H1 (cell line): ENCODE results near the gene UBE2V1. TPM values are rescaled to one million over a fixed set of nuclear protein-coding genes. Genes with fewer than 3 reads are reported as not detected.
A peak's percentile ranks its signal among the peaks of the same experiment; 100 is the strongest.

Experiments used
- CTCF ChIA-PET: fragments of 300-600 bp; sonication (Branson Sonifier 250); formaldehyde crosslinking; loops from one replicate; lab custom pipeline; 2021; ENCODE audit not compliant: partially characterized antibody; lab: Charles Lee
- POLR2A ChIA-PET: fragments of 300-600 bp; sonication (Branson Sonifier 250); formaldehyde crosslinking; loops from one replicate; lab custom pipeline; 2021; ENCODE audit warnings: inconsistent platforms; ENCODE audit not compliant: partially characterized antibody; lab: Charles Lee
- DNase-seq, 2 experiments: peaks; one replicate each; pipeline versions ENCODE4 v3.0.0 to v3.0.0-alpha.2; 2010 to 2022; ENCODE audit warnings: low spot score in 2 of 2, low read depth in 1 of 2, mixed read lengths in 1 of 2
- FAIRE-seq: peaks from 2 replicates; lab custom pipeline; 2011; peaks lifted over from hg19 to GRCh38; lab: Jason Lieb, UNC
- H2AFZ ChIP-seq: 2 replicates; pipeline ENCODE4 v1.8.1; 2012; ENCODE audit warnings: low read length, inconsistent platforms
- H2AK5ac ChIP-seq: 2 replicates; pipeline ENCODE4 v1.6.1; 2013; ENCODE audit warnings: low read depth, low read length
- H2BK120ac ChIP-seq: replicated peaks from 2 replicates; pipeline ENCODE3; 2013; ENCODE audit warnings: low read depth, low read length, inconsistent platforms
- H2BK12ac ChIP-seq: 2 replicates; pipeline ENCODE4 v1.6.1; 2013; ENCODE audit warnings: low read depth, low read length
- H2BK15ac ChIP-seq: 2 replicates; pipeline ENCODE4 v1.6.1; 2013; ENCODE audit warnings: low read length
- H2BK20ac ChIP-seq: 2 replicates; pipeline ENCODE4 v1.6.1; 2013; ENCODE audit warnings: low read length
- H2BK5ac ChIP-seq: 2 replicates; pipeline ENCODE4 v1.6.1; 2013; ENCODE audit warnings: low read depth, low read length
- H3K14ac ChIP-seq: 2 replicates; pipeline ENCODE4 v1.6.1; 2013; ENCODE audit warnings: inconsistent platforms; ENCODE audit not compliant: insufficient read length
- H3K18ac ChIP-seq: 2 replicates; pipeline ENCODE4 v1.6.1; 2013; ENCODE audit warnings: low read length; ENCODE audit errors: extremely low read depth
- H3K23ac ChIP-seq: 2 replicates; pipeline ENCODE4 v1.6.1; 2013; ENCODE audit warnings: inconsistent platforms; ENCODE audit not compliant: insufficient read length
- H3K23me2 ChIP-seq: 2 replicates; pipeline ENCODE4 v1.6.1; 2013; ENCODE audit warnings: low read depth, low read length
- H3K27ac ChIP-seq: 2 replicates; pipeline ENCODE4 v1.6.1; 2011; ENCODE audit warnings: low read depth, low read length, inconsistent platforms
- H3K27me3 ChIP-seq, 4 experiments: replicated peaks in 1 of 4; 1 replicate in 1 of 4; 2 replicates in 3 of 4; pipeline versions ENCODE4 v1.6.1 to v1.8.1; 2011 to 2013; ENCODE audit warnings: low read length in 3 of 4, mild to moderate bottlenecking in 3 of 4, inconsistent platforms in 2 of 4, mixed read lengths in 2 of 4, moderate library complexity in 1 of 4; ENCODE audit not compliant: control insufficient read depth in 3 of 4, insufficient read depth in 3 of 4; ENCODE audit errors: extremely low read depth in 1 of 4
- H3K36me3 ChIP-seq, 4 experiments: 2 replicates each; pipeline versions ENCODE4 v1.6.1 to v1.8.1; 2011 to 2013; ENCODE audit warnings: mild to moderate bottlenecking in 4 of 4, low read length in 3 of 4, moderate library complexity in 2 of 4, control low read depth in 1 of 4, inconsistent platforms in 1 of 4; ENCODE audit not compliant: insufficient read depth in 4 of 4, control insufficient read depth in 2 of 4
- H3K4ac ChIP-seq: replicated peaks from 2 replicates; pipeline ENCODE3; 2013; ENCODE audit warnings: low read length, low read depth, mixed read lengths, inconsistent platforms; ENCODE audit not compliant: insufficient read length
- H3K4me1 ChIP-seq, 4 experiments: replicated peaks in 1 of 4; 1 replicate in 1 of 4; 2 replicates in 3 of 4; pipeline versions ENCODE4 v1.6.1 to v1.8.1; 2011 to 2013; ENCODE audit warnings: low read length in 3 of 4, inconsistent platforms in 2 of 4, mixed read lengths in 1 of 4; ENCODE audit not compliant: insufficient read depth in 4 of 4, control insufficient read depth in 3 of 4
- H3K4me2 ChIP-seq, 2 experiments: 2 replicates each; pipeline versions ENCODE4 v1.6.1 to v1.8.1; 2011 to 2013; ENCODE audit warnings: low read depth in 2 of 2, low read length in 2 of 2, control low read depth in 1 of 2, inconsistent platforms in 1 of 2, mild to moderate bottlenecking in 1 of 2; ENCODE audit not compliant: insufficient read depth in 1 of 2
- H3K4me3 ChIP-seq, 4 experiments: fragments of 200-600, 300-600 bp in 1 of 4; sonication (generic), shearing (Covaris generic), sonication (Bioruptor Twin) in 1 of 4; 2 replicates each; pipeline versions ENCODE4 v1.5.1 to v1.8.1; 2011 to 2016; ENCODE audit warnings: low read length in 4 of 4, low read depth in 3 of 4, control low read depth in 2 of 4, inconsistent platforms in 2 of 4, mild to moderate bottlenecking in 2 of 4, mixed read lengths in 1 of 4, moderate library complexity in 1 of 4; ENCODE audit not compliant: insufficient read depth in 2 of 4; ENCODE audit errors: extremely low read depth in 1 of 4
- H3K56ac ChIP-seq: replicated peaks from 2 replicates; pipeline ENCODE3; 2013; ENCODE audit warnings: low read depth, mild to moderate bottlenecking, mixed read lengths, low read length, inconsistent platforms; ENCODE audit not compliant: insufficient read length
- H3K79me1 ChIP-seq: 2 replicates; pipeline ENCODE4 v1.6.1; 2013; ENCODE audit warnings: low read depth, low read length, control low read depth
- H3K79me2 ChIP-seq, 2 experiments: 2 replicates each; pipeline versions ENCODE4 v1.6.1 to v1.8.1; 2012 to 2013; ENCODE audit warnings: low read length in 2 of 2, mild to moderate bottlenecking in 2 of 2, inconsistent platforms in 1 of 2; ENCODE audit not compliant: insufficient read depth in 2 of 2, control insufficient read depth in 1 of 2
- H3K9ac ChIP-seq, 4 experiments: replicated peaks in 1 of 4; 1 replicate in 1 of 4; 2 replicates in 3 of 4; pipeline versions ENCODE4 v1.6.1 to v1.8.1; 2011 to 2013; ENCODE audit warnings: low read depth in 3 of 4, low read length in 3 of 4, control low read depth in 2 of 4, mild to moderate bottlenecking in 2 of 4, moderate library complexity in 2 of 4, inconsistent platforms in 1 of 4; ENCODE audit errors: extremely low read depth in 1 of 4
- H3K9me3 ChIP-seq, 2 experiments: 2 replicates each; pipeline versions ENCODE4 v1.6.1 to v1.8.1; 2012 to 2013; ENCODE audit warnings: mild to moderate bottlenecking in 2 of 2, moderate library complexity in 2 of 2, control low read depth in 1 of 2, inconsistent platforms in 1 of 2, low read depth in 1 of 2, low read length in 1 of 2, mixed read lengths in 1 of 2; ENCODE audit not compliant: insufficient read depth in 2 of 2
- H4K20me1 ChIP-seq, 2 experiments: replicated peaks in 1 of 2; 2 replicates each; pipeline versions ENCODE3 to v1.8.1; 2011 to 2013; ENCODE audit warnings: inconsistent platforms in 2 of 2, low read length in 2 of 2, mild to moderate bottlenecking in 1 of 2; ENCODE audit not compliant: insufficient read depth in 2 of 2, control insufficient read depth in 1 of 2
- H4K5ac ChIP-seq: 2 replicates; pipeline ENCODE4 v1.6.1; 2013; ENCODE audit warnings: low read length, low read depth, mixed read lengths, inconsistent platforms; ENCODE audit not compliant: insufficient read length
- H4K8ac ChIP-seq: 2 replicates; pipeline ENCODE4 v1.8.0; 2013; ENCODE audit warnings: mild to moderate bottlenecking, moderate library complexity, low read length, inconsistent platforms; ENCODE audit not compliant: insufficient read depth; ENCODE audit errors: extremely low read depth
- H4K91ac ChIP-seq: replicated peaks from 2 replicates; pipeline ENCODE3; 2013; ENCODE audit warnings: low read length, mixed read lengths, inconsistent platforms; ENCODE audit not compliant: insufficient read length
- CREB1 ChIP-seq: IDR thresholded peaks from 2 replicates; pipeline ENCODE4 v1.6.1; 2012; ENCODE audit warnings: inconsistent platforms
- KDM1A ChIP-seq: fragments of 200-600, 300-600 bp; sonication (generic); IDR thresholded peaks from 2 replicates; pipeline ENCODE4 v1.7.1; 2016; ENCODE audit warnings: mild to moderate bottlenecking, low read length, borderline replicate concordance
- KDM4A ChIP-seq: IDR thresholded peaks from one replicate; pipeline ENCODE4 v1.7.1; 2012; ENCODE audit warnings: low read depth, mild to moderate bottlenecking, moderate library complexity, low read length, inconsistent platforms; ENCODE audit not compliant: severe bottlenecking
- MAX ChIP-seq: IDR thresholded peaks from 2 replicates; pipeline ENCODE4 v1.6.1; 2012; ENCODE audit warnings: inconsistent platforms
- NANOG ChIP-seq: IDR thresholded peaks from 2 replicates; pipeline ENCODE4 v1.6.1; 2011; ENCODE audit warnings: low read length, low read depth, mild to moderate bottlenecking, inconsistent platforms; ENCODE audit not compliant: insufficient read depth, poor library complexity, severe bottlenecking
- SRF ChIP-seq: IDR thresholded peaks from 2 replicates; pipeline ENCODE4 v1.6.1; 2011; ENCODE audit warnings: mild to moderate bottlenecking, low read depth, low read length, moderate library complexity
- TAF1 ChIP-seq: IDR thresholded peaks from 2 replicates; pipeline ENCODE4 v1.6.1; 2011; ENCODE audit warnings: mild to moderate bottlenecking, low read depth, low read length
- TCF12 ChIP-seq: IDR thresholded peaks from 2 replicates; pipeline ENCODE4 v1.6.1; 2011; ENCODE audit warnings: low read depth, mild to moderate bottlenecking, low read length
- USF2 ChIP-seq: IDR thresholded peaks from 2 replicates; pipeline ENCODE4 v1.6.1; 2011; ENCODE audit warnings: low read length, improper control_type of control experiment
- WGBS, 2 experiments: shearing (Covaris generic) in 1 of 2; methylation state at CpG; one replicate each; pipeline versions ENCODE4 v1.1.6 to v1.1.7; 2013 to 2015; ENCODE audit warnings: low lambda C conversion rate in 2 of 2, mixed read lengths in 2 of 2, inconsistent platforms in 1 of 2, low coverage in 1 of 2, missing lambda C conversion rate in 1 of 2; ENCODE audit not compliant: insufficient replicate concordance in 2 of 2, insufficient coverage in 1 of 2, insufficient read length in 1 of 2; ENCODE audit errors: extremely low coverage in 1 of 2, missing lambda C conversion rate in 1 of 2; 5-methylcytosine and 5-hydroxymethylcytosine counted together
- polyA plus RNA-seq, 7 experiments: library from polyadenylated mRNA; depleted of rRNA in 3 of 7; stranded (reverse) in 5 of 7; unstranded in 2 of 7; fragments of >200 nt in 5 of 7; fragments of 200-250 nt in 2 of 7; gene quantifications; 1 replicate in 5 of 7; 2 replicates in 1 of 7; 4 replicates in 1 of 7; pipeline versions ENCODE4 v1.2.1 to v1.2.3, GENCODE V29; 2011 to 2013; ENCODE audit warnings: missing spikeins in 2 of 7, mixed read lengths in 2 of 7
- total RNA-seq: library from RNA; stranded (reverse); fragmentation: NEBNext Ultra II Directional; extraction: Animal tissue kit (Norgen Biotek cat#: 25700); gene quantifications from 2 replicates; pipeline ENCODE4 v1.2.1, GENCODE V29; 2021

UBE2V1 gene
- total and polyA plus RNA-seq, 2 of the 8 experiments (the other 6 are each of a cell fraction or from before 2014, with no cell fraction given) = 141 to 184 TPM

GRCh38 chr20:50071039-50071888 lies 41.7 kb downstream of the UBE2V1 start:
- no peak for FAIRE-seq
- TF ChIP-seq MAX = peak; percentile 85
- TF ChIP-seq NANOG = peak; percentile 3
- peak; percentile 23 for TF ChIP-seq KDM4A
- TF ChIP-seq CREB1 = peak; percentile 91
- TF ChIP-seq TAF1 = no peak
- peak; percentile 92; the same call in 1 of the 2 replicates for TF ChIP-seq KDM1A
- TF ChIP-seq TCF12 = no peak
- peak; percentile 7; the same call in 1 of the 2 replicates for TF ChIP-seq USF2
- TF ChIP-seq SRF = no peak

More at GRCh38 chr20:50071039-50071888, 41.7 kb downstream of the UBE2V1 start:
- H3K18ac ChIP-seq = no peak overlapping the region; the same call in none of the 2 replicates
- H3K4me2 ChIP-seq = peak overlapping the region in 1 of 2 experiments; percentile 69; a peak in 3 of 4 replicates
- peak overlapping the region; percentile 43; the same call in 1 of the 2 replicates for H2BK20ac ChIP-seq
- peak overlapping the region in 2 of 4 experiments; percentile 23 to 43; a peak in 5 of 8 replicates for H3K4me3 ChIP-seq
- ChIA-PET POLR2A (interaction anchor here (0.6 to 19.2 kb wide), 11 partner anchors 9 to 251 kb away, joined by 3 to 287 read pairs (median 4); partner anchors contain the start of gene SNAI1), CTCF (interaction anchor here (0.6 to 21.4 kb wide), 52 partner anchors 9 to 454 kb away, joined by 3 to 514 read pairs (median 4); partner anchors contain the start of genes PEDS1, SNAI1, SPATA2 and UBE2V1)
- no peak overlapping the region for H3K14ac ChIP-seq
- H3K27me3 ChIP-seq = no peaks in the 10 kb centered on the region
- H3K23me2 ChIP-seq = no peaks in the 10 kb centered on the region; the same call in 1 of the 2 replicates
- peak overlapping the region; percentile 97; the same call in 1 of the 2 replicates for H2AFZ ChIP-seq
- H4K5ac ChIP-seq = no peak overlapping the region
- no peak overlapping the region for H3K27ac ChIP-seq
- no peak overlapping the region for H4K8ac ChIP-seq
- no peaks in the 10 kb centered on the region for H4K20me1 ChIP-seq
- 24% methylated on average over 47 of the region's 48 CpGs; no CpG with 5 or more reads in 1 of the 2 experiments for WGBS, 2 experiments
- H3K36me3 ChIP-seq = no peaks in the 10 kb centered on the region
- peak; percentile 43 to 100 for DNase-seq
- no peak overlapping the region for H2BK120ac ChIP-seq
- no peak overlapping the region for H2AK5ac ChIP-seq
- no peak overlapping the region for H4K91ac ChIP-seq
- no peak overlapping the region for H2BK5ac ChIP-seq
- no peak overlapping the region for H3K23ac ChIP-seq
- no peak overlapping the region for H3K56ac ChIP-seq
- no peaks in the 10 kb centered on the region for H3K79me1 ChIP-seq
- no peak overlapping the region for H3K9ac ChIP-seq
- H3K4ac ChIP-seq = no peak overlapping the region
- peak overlapping the region; percentile 7; the same call in 1 of the 2 replicates for H2BK15ac ChIP-seq
- H2BK12ac ChIP-seq = no peak overlapping the region
- H3K9me3 ChIP-seq = no peaks in the 10 kb centered on the region
- peaks cover 0 to 2% (median under 1%) of the 10 kb centered on the region in 4 experiments; a peak in 3 of 7 replicates for H3K4me1 ChIP-seq
- H3K79me2 ChIP-seq = no peaks in the 10 kb centered on the region
